Liver (tissue), 9 donors: Measurements from ENCODE around the gene CACNA1C. TPM values are rescaled to one million over a fixed set of nuclear protein-coding genes. Genes with fewer than 3 reads are reported as not detected.

Experiments
- DNase-seq: peaks from one replicate; pipeline ENCODE4 v3.0.0-alpha.2; 2017; ENCODE audit warnings: low spot score
- H3K27ac ChIP-seq, 2 donors: one replicate each; pipeline ENCODE4 v1.7.0; 2013; ENCODE audit warnings: inconsistent platforms in 2 of 2, low read length in 2 of 2, control low read depth in 1 of 2, low read depth in 1 of 2, mild to moderate bottlenecking in 1 of 2
- H3K27me3 ChIP-seq, 4 donors: one replicate each; pipeline versions ENCODE4 v1.6.1 to v1.7.0; 2013; ENCODE audit warnings: low read length in 3 of 4, inconsistent platforms in 1 of 4, mild to moderate bottlenecking in 1 of 4, moderate library complexity in 1 of 4; ENCODE audit not compliant: control insufficient read depth in 4 of 4, insufficient read depth in 4 of 4
- H3K36me3 ChIP-seq, 4 donors: one replicate each; pipeline versions ENCODE4 v1.6.1 to v1.7.0; 2013; ENCODE audit warnings: low read length in 3 of 4, mild to moderate bottlenecking in 3 of 4, low read depth in 1 of 4, moderate library complexity in 1 of 4; ENCODE audit not compliant: control insufficient read depth in 4 of 4, insufficient read depth in 3 of 4
- H3K4me1 ChIP-seq, 4 donors: one replicate each; pipeline versions ENCODE4 v1.6.1 to v1.7.0; 2013; ENCODE audit warnings: low read length in 3 of 4, mild to moderate bottlenecking in 3 of 4, moderate library complexity in 1 of 4; ENCODE audit not compliant: control insufficient read depth in 4 of 4, insufficient read depth in 4 of 4
- H3K4me3 ChIP-seq, 3 donors: one replicate each; pipeline versions ENCODE4 v1.6.1 to v1.7.0; 2013; ENCODE audit warnings: low read length in 3 of 3, control low read depth in 1 of 3, low read depth in 1 of 3, mild to moderate bottlenecking in 1 of 3
- H3K9ac ChIP-seq, 2 donors: one replicate each; pipeline ENCODE4 v1.7.0; 2013; ENCODE audit warnings: low read length in 2 of 2, mild to moderate bottlenecking in 2 of 2, moderate library complexity in 2 of 2, control low read depth in 1 of 2, low read depth in 1 of 2
- H3K9me3 ChIP-seq, 4 donors: one replicate each; pipeline versions ENCODE4 v1.6.1 to v1.7.0; 2013; ENCODE audit warnings: low read length in 3 of 4; ENCODE audit not compliant: control insufficient read depth in 4 of 4
- EGR1 ChIP-seq, 2 donors: IDR thresholded peaks; 2 replicates each; pipeline ENCODE4 v1.6.1; 2016 to 2018; ENCODE audit warnings: antibody characterized with exemption in 2 of 2, low read depth in 2 of 2
- FOXA1 ChIP-seq: IDR thresholded peaks from 2 replicates; pipeline ENCODE4 v1.6.1; 2016; ENCODE audit warnings: antibody characterized with exemption
- FOXA2 ChIP-seq: IDR thresholded peaks from 2 replicates; pipeline ENCODE4 v1.6.1; 2016; ENCODE audit warnings: antibody characterized with exemption
- GABPA ChIP-seq, 2 donors: IDR thresholded peaks in 1 of 2; conservative IDR thresholded peaks in 1 of 2; 2 replicates each; pipeline ENCODE4 v1.6.1; 2016; ENCODE audit warnings: antibody characterized with exemption in 2 of 2, mild to moderate bottlenecking in 1 of 2, moderate library complexity in 1 of 2
- HNF4A ChIP-seq, 2 donors: conservative IDR thresholded peaks; 2 replicates each; pipeline ENCODE4 v1.6.1; 2016; ENCODE audit warnings: antibody characterized with exemption in 2 of 2, mild to moderate bottlenecking in 2 of 2
- HNF4G ChIP-seq: IDR thresholded peaks from 2 replicates; pipeline ENCODE4 v1.6.1; 2016; ENCODE audit warnings: antibody characterized with exemption
- JUND ChIP-seq, 2 donors: IDR thresholded peaks; 2 replicates each; pipeline ENCODE4 v1.6.1; 2016; ENCODE audit warnings: antibody characterized with exemption in 2 of 2
- NR2F2 ChIP-seq: IDR thresholded peaks from 2 replicates; pipeline ENCODE4 v1.6.1; 2016; ENCODE audit warnings: antibody characterized with exemption
- RAD21 ChIP-seq, 2 donors: IDR thresholded peaks; 2 replicates each; pipeline ENCODE4 v1.6.1; 2016; ENCODE audit warnings: antibody characterized with exemption in 2 of 2, mild to moderate bottlenecking in 2 of 2
- RXRA ChIP-seq, 2 donors: IDR thresholded peaks; 2 replicates each; pipeline ENCODE4 v1.6.1; 2017 to 2018; ENCODE audit warnings: antibody characterized with exemption in 2 of 2, mild to moderate bottlenecking in 1 of 2
- SP1 ChIP-seq: IDR thresholded peaks from 2 replicates; pipeline ENCODE4 v1.6.1; 2018; ENCODE audit warnings: antibody characterized with exemption, mild to moderate bottlenecking
- TAF1 ChIP-seq: conservative IDR thresholded peaks from 2 replicates; pipeline ENCODE4 v1.6.1; 2016; ENCODE audit warnings: antibody characterized with exemption, mild to moderate bottlenecking
- YY1 ChIP-seq: IDR thresholded peaks from 2 replicates; pipeline ENCODE4 v1.6.1; 2016; ENCODE audit warnings: antibody characterized with exemption, mild to moderate bottlenecking
- WGBS: extraction: QIAGEN DNeasy Blood & Tissue Kit; methylation state at CpG from one replicate; pipeline ENCODE4 v1.1.7; 2013; 5-methylcytosine and 5-hydroxymethylcytosine counted together
- polyA plus RNA-seq, 2 donors: library from polyadenylated mRNA; stranded (reverse) in 1 of 2; unstranded in 1 of 2; fragments of 200-250 nt in 1 of 2; fragments of >200 nt in 1 of 2; fragmentation: Nextera tagmentation in 1 of 2; extraction: Ambion mirVana in 1 of 2; gene quantifications; one replicate each; pipeline versions ENCODE4 v1.2.1 to v1.2.3, GENCODE V29; 2013 to 2015
- total RNA-seq, 2 donors: library from RNA; depleted of rRNA; stranded (reverse); fragments of >200 nt; gene quantifications; one replicate each; pipeline ENCODE4 v1.2.3, GENCODE V29; 2014
- TF ChIP-seq, protein P1 (sequence below): IDR thresholded peaks from 2 replicates; pipeline ENCODE4 v1.6.1; 2016; ENCODE audit warnings: antibody characterized with exemption, mild to moderate bottlenecking
- TF ChIP-seq, protein P2 (sequence below): IDR thresholded peaks from 2 replicates; pipeline ENCODE4 v1.6.1; 2016; ENCODE audit warnings: antibody characterized with exemption
- TF ChIP-seq, protein P3 (sequence below): fragments of 150-350 bp; IDR thresholded peaks from 2 replicates; pipeline ENCODE4 v1.5.1; 2017; ENCODE audit warnings: improper control_type of control experiment, low read depth, low read length; ENCODE audit not compliant: missing input control
- TF ChIP-seq, protein P4 (sequence below): IDR thresholded peaks from 2 replicates; pipeline ENCODE4 v1.6.1; 2016; ENCODE audit warnings: antibody characterized with exemption
- TF ChIP-seq, protein P5 (sequence below): IDR thresholded peaks from 2 replicates; pipeline ENCODE4 v1.6.1; 2016; ENCODE audit warnings: antibody characterized with exemption
- donor health status: healthy.
- donor health status: healthy.
- donor health status: healthy.
- donor health status: healthy.
- donor health status: healthy.

CACNA1C gene
- total and polyA plus RNA-seq, 4 donors, result 0.23 to 1.9 (median 0.41) TPM

DNA sequence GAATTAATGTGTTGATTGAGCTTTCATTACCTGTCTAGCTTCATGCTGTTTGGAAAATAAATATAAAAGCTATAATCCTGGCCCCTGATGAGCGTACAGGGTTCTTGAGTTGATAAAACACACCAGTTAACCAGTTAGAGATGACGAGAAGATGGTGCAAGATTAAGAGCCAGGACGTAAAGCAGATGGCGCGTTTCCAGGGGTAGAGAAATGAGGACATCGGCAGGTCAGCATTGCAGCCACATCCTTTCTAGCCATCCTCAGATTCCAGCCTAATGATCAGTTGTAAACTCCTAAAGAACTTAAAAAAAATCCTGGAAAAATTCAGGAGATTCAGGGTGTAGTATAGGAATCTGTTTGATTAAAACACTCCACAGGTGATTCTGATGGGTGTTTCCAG lies 203.7 kb downstream of the CACNA1C start (continued):
- TF ChIP-seq, protein P1, sequence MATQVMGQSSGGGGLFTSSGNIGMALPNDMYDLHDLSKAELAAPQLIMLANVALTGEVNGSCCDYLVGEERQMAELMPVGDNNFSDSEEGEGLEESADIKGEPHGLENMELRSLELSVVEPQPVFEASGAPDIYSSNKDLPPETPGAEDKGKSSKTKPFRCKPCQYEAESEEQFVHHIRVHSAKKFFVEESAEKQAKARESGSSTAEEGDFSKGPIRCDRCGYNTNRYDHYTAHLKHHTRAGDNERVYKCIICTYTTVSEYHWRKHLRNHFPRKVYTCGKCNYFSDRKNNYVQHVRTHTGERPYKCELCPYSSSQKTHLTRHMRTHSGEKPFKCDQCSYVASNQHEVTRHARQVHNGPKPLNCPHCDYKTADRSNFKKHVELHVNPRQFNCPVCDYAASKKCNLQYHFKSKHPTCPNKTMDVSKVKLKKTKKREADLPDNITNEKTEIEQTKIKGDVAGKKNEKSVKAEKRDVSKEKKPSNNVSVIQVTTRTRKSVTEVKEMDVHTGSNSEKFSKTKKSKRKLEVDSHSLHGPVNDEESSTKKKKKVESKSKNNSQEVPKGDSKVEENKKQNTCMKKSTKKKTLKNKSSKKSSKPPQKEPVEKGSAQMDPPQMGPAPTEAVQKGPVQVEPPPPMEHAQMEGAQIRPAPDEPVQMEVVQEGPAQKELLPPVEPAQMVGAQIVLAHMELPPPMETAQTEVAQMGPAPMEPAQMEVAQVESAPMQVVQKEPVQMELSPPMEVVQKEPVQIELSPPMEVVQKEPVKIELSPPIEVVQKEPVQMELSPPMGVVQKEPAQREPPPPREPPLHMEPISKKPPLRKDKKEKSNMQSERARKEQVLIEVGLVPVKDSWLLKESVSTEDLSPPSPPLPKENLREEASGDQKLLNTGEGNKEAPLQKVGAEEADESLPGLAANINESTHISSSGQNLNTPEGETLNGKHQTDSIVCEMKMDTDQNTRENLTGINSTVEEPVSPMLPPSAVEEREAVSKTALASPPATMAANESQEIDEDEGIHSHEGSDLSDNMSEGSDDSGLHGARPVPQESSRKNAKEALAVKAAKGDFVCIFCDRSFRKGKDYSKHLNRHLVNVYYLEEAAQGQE, result no peak
- TF ChIP-seq SP1 (no peak), FOXA2 (no peak), RAD21 (IDR thresholded peaks at IDR 0.05) (no peak), YY1 (no peak)

DNA sequence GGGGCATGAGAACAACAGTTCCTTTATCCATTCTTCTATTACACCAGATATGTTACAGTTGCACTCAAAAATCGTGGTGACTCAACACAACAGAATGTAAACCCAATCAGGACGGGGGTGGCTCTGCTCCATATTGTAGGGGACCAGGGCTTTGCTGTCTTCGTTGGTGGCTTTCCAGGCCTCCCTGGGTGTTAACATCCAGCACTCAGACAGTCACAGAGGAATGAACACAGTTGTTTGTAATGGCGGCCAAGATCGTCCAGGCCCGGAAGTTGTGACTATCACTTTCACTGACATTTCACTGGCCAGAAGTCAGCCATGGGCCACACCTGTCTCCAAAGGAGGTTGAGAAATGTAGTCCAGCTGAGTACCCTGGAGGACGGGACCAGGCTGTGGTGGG lies 204.1 kb downstream of the CACNA1C start:
- WGBS, result 88% methylated on average over 7 of the region's 7 CpGs
- TF ChIP-seq, protein P2, sequence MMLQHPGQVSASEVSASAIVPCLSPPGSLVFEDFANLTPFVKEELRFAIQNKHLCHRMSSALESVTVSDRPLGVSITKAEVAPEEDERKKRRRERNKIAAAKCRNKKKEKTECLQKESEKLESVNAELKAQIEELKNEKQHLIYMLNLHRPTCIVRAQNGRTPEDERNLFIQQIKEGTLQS, result no peak
- no peak for TF ChIP-seq HNF4A (conservative IDR thresholded peaks at IDR 0.05)
- TF ChIP-seq RXRA (IDR thresholded peaks at IDR 0.05), result no peak
- TF ChIP-seq FOXA2, result no peak
- no peak for TF ChIP-seq FOXA1
- TF ChIP-seq, protein P1, result no peak
- TF ChIP-seq YY1, result no peak
- no peak for TF ChIP-seq JUND (IDR thresholded peaks at IDR 0.05)
- no peak for TF ChIP-seq GABPA (IDR thresholded peaks at IDR 0.05 in 1 of 2, conservative IDR thresholded peaks at IDR 0.05 in 1 of 2)
- TF ChIP-seq TAF1, result no peak
- no peak for TF ChIP-seq RAD21 (IDR thresholded peaks at IDR 0.05)
- no peak for TF ChIP-seq SP1
- TF ChIP-seq HNF4G, result no peak
- TF ChIP-seq, protein P3, sequence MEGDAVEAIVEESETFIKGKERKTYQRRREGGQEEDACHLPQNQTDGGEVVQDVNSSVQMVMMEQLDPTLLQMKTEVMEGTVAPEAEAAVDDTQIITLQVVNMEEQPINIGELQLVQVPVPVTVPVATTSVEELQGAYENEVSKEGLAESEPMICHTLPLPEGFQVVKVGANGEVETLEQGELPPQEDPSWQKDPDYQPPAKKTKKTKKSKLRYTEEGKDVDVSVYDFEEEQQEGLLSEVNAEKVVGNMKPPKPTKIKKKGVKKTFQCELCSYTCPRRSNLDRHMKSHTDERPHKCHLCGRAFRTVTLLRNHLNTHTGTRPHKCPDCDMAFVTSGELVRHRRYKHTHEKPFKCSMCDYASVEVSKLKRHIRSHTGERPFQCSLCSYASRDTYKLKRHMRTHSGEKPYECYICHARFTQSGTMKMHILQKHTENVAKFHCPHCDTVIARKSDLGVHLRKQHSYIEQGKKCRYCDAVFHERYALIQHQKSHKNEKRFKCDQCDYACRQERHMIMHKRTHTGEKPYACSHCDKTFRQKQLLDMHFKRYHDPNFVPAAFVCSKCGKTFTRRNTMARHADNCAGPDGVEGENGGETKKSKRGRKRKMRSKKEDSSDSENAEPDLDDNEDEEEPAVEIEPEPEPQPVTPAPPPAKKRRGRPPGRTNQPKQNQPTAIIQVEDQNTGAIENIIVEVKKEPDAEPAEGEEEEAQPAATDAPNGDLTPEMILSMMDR, result no peak
- no peak for TF ChIP-seq EGR1 (IDR thresholded peaks at IDR 0.05; ENCODE audit: low read depth in 2 of 2)
- TF ChIP-seq, protein P4, sequence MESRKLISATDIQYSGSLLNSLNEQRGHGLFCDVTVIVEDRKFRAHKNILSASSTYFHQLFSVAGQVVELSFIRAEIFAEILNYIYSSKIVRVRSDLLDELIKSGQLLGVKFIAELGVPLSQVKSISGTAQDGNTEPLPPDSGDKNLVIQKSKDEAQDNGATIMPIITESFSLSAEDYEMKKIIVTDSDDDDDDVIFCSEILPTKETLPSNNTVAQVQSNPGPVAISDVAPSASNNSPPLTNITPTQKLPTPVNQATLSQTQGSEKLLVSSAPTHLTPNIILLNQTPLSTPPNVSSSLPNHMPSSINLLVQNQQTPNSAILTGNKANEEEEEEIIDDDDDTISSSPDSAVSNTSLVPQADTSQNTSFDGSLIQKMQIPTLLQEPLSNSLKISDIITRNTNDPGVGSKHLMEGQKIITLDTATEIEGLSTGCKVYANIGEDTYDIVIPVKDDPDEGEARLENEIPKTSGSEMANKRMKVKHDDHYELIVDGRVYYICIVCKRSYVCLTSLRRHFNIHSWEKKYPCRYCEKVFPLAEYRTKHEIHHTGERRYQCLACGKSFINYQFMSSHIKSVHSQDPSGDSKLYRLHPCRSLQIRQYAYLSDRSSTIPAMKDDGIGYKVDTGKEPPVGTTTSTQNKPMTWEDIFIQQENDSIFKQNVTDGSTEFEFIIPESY, result no peak
- no peak for TF ChIP-seq NR2F2
- TF ChIP-seq, protein P5, sequence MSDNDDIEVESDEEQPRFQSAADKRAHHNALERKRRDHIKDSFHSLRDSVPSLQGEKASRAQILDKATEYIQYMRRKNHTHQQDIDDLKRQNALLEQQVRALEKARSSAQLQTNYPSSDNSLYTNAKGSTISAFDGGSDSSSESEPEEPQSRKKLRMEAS, result no peak

More for the DNA sequence above, 204.1 kb downstream of the CACNA1C start:
- no peaks in the 10 kb centered on the region for H3K36me3 ChIP-seq
- no peaks in the 10 kb centered on the region for H3K4me1 ChIP-seq
- no peak for DNase-seq
- no peaks in the 10 kb centered on the region for H3K9me3 ChIP-seq
- H3K27me3 ChIP-seq, result peaks cover 0 to 2% (median 0%) of the 10 kb centered on the region in 4 donors
- H3K9ac ChIP-seq, result no peak overlapping the region
- H3K4me3 ChIP-seq, result no peak overlapping the region
- H3K27ac ChIP-seq, result no peak overlapping the region
